SW 1271 (cell line): ENCODE data around the gene CFAP99.

Experiments used
- DNase-seq, 2 experiments: peaks; one replicate each; lab custom pipeline; 2025; lab: John Stamatoyannopoulos, UW

CFAP99 gene

DNA sequence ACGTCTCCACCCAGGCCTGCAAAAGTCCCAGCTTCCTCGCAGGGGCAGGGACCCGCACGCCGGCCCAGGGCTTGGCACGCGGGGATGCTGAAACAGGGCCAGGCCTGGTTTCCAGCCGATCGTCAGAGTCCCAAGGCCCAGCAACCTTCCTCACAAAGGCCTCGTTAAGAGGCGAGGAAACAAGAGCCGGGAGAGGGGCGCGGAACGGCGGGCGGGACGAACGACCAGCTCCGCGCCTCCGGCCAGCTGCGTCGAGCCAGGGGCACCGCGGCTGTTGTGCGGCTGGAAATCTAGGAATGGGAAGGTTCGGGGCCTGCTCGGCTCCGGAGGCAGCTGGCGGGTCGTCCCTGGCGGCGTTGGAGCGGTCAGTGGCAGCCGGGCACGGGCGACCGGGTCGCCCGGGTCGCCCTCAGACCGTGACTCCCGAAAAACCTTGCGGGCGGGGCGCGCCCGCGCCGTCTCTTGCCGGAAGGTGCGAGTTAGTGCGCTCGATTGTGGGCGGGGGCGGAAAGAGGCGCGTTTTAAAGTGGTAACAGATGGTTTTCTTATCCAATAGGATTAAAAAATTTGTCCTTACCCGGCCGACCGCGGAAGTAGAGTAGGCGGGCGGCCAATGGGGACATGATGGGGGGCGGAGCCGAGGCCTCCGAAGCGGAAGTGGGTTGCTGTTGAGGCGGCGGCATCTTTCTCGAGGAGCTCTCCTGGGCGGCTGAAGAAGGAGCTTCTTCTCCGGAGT is 49.9 kb downstream of the CFAP99 start, which contains the start of gene RNF4:
Gene RNF4, plus strand, starts transcription at position 651 of the 736 bp plus-strand sequence. CDS start 21,388 bp downstream, outside the sequence.
- DNase-seq, result peak; percentile 88 to 96

DNA sequence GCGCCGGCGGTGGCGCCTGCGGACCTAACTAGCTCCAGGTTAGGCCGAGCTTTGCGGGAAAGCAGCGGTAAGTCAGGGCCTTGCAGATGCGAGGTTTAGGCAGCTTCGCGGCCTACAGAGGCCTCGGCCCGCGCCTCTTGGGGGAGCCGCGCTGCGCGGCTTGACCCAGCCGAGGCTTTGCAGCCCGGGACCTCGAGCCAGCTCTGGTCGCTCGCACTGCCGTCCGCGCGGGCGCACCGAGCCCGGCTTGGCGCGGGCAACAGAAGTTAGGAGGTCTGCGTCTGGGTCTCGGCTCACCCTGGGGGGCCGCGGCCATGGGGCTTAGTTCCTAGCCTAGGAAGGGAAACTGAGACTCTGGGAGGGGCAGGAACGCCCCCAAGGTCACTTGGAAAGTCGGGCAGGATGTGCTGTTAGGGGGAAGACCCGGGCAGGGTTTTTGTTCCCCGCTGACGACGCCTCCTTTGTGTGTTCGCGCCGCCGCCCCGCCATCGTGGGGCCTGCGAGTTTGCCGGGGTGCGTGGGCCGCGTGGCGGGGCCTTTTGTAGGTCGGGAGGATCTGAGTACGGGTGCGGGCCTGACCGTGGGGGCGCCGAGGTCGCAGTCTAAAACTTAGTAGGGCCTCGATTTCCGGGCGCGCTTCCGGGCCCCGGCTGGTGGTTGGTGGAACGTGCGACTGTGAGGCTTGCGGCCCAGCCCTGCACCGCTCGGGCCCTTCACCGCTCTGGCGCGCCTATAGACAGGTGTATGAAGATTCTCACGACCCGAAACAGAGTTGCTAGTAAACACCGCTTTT is 50.6 kb downstream of the CFAP99 start:
- DNase-seq, result peak in 1 of 2 experiments; percentile 17

DNA sequence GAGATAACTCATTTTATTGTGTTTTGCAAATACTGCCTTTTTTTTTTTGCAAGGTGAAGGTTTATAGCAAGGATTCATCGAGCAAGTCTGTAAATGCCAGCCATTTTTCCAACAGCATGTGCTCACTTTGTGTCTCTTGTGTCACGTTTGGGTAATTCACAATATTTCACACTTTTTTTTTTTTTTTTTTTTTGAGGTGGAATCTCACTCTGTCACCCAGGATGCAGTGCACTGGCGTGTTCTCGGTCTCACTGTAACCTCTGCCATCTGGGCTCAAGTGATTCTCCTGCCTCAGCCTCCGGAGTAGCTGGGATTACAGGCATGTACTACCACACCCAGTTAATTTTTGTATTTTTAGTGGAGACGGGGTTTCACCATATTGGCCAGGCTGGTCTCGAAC is 52.0 kb downstream of the CFAP99 start:
- no peak for DNase-seq

DNA sequence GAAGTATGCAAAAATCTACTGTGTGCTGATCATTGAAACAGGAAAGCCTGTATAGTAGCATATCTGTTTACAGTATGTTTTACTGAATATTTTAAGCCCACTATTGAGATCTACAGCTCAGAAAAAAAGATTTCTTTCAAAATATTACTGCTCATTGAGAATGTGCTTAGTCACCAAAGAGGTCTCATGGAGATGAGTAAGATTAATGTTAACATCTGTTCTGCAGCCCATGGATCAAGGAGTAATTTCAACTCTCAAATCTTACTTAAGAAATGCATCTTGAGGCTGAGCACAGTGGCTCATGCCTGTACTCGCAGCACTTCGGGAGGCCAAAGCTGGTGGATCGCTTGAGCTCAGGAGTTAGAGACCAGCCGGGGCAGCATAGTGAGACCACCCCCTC is 53.4 kb downstream of the CFAP99 start:
- DNase-seq, result no peak

DNA sequence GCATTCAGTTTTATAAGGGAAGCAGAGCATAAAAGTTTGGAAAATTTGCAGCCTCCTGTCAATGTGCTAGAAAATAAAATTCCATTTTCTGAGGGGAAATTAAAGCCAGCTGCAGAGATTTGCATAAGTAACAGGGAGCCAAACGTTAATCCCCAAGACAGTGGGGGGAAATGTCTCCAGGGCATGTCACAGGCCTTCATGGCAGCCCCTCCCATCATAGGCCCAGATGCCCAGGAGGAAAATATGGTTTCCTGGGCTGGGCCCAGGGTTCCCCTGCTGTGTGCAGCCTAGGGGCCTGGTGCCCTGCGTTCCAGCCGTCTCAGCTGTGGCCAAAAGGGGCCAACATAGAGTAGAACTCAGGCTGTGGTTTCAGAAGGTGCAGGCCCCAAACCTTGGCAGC is 59.5 kb downstream of the CFAP99 start:
- no peak for DNase-seq

DNA sequence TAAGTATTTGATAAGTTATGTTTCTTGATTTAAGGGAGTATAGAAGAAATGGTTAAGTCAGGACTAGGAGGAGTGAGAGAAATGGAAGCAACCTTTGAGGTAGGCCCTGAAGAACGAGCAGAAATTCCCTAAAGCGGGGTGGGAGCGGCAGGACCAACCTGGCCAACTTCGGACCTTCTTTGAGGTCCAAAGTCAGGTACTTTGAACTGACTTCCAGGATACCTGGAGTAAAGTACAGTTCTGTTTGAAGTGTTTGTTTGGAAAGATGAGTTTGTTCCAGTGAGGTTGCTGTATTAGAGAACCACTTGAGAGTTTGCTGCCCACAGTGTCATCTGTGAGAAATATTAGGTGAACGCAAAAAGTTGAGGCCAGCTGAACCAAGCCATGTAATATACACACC is 61.9 kb downstream of the CFAP99 start:
- DNase-seq, result no peak

DNA sequence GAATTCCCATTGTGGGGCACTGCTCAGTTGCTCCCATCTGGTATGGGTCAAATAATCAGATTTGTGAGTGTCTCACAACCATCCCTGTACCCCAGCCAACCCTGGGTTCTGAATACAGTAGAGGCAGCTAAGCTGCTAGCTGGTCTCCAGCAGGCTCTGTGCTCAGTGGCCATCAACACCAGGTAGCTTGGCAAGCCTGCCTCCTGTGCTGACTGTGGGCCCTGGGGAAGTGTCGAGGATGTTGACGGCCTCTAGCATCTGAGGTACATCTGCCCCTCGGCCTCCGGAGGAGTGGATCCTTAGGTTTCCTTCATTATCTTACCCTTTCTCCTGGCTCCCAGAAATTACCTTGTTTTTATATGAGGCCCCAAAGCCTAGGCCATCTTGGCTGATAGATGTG is 63.4 kb downstream of the CFAP99 start:
- no peak for DNase-seq

DNA sequence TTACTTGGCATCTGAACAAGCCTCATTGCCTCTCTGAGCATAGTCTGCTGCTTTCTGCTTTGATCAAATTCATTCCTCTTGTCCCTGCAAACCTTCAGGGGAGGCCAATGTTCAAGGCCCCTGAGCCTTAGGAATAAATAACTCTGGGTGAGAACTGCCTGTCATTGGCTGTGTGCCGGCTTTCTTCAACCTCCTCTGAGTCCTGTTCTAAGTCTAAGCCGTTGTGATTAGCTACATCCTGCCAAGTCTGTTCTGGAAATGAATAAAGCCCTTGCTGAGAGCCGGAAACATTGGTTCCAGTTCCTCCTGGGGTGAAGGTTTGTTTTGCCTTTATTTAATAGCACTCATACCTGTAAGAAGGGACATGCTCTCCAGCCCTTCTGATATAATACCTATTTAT is 63.9 kb downstream of the CFAP99 start:
- no peak for DNase-seq

DNA sequence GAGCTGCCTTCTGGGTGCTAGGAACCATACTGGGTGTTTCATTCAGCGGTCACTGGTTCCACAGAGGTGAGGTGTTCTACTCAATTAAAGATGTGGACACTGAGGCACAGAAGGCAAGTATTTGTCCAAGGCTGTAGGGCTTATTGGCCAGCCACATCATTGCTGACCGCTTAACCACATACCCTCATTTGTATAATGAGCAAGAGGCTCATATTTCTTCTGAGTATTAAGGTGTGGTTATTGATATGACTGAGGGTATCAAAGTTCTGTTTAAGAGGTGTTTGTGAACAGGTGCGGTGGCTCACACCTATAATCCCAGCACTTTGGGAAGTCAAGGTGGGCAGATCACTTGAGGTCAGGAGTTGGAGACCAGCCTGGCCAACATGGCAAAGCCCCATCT is 64.5 kb downstream of the CFAP99 start:
- DNase-seq, result no peak

DNA sequence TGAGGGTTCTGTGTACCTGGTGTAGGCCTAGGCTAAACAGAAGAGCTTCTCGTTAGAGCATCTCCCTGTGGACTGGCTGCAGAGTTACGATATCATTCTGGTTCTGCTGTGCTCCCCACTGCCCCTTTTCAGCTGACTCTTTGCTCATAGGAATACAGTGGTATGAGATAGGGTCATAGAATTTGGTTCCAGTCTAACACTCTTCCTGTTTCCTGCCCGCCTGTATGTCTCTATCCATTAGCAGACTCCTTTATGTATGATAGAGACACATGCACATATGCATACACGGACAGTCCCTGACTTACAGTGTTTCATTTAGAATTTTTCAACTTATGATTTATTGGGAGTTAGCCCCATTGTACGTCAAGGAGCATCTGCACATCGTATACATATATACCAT is 65.4 kb downstream of the CFAP99 start:
- no peak for DNase-seq

DNA sequence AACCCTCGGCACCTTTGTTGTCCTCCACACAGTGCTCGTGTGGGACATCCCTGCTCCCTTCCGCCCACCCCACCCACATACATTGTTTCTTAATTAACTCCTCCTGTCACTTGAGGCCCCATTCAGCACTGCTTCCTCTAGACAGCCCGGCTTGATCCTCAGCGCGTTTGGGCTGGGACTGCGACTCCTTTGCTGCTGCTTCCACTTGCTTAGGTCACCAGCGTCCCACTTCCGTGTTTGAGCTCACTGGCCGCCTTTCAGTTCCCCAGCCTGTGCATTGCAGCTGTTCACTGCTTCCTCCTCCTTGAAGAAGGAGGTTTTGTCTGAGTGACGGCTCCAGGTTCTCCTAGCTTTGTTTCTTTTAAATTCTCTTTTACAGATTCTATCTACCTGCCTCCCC is 66.2 kb downstream of the CFAP99 start:
- DNase-seq, result no peak

DNA sequence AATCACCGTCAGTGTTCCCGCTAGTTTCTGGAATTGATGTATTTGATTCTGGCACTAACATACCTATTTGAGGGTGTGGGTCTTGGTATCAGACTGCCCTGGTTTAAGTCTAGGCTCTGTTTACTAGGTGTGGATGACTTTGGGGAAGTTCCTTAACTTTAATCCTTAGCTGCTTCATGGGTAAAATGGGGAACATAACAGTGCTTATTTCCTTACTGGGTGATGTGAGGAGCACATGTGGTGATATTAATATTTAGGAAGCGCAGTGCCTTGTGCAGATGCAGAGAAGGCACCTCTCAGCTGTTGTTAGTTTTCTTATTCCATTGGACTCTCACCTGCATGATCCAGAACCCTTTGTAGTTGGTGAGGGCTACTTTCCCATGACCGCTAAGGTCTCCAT is 67.2 kb downstream of the CFAP99 start:
- no peak for DNase-seq

DNA sequence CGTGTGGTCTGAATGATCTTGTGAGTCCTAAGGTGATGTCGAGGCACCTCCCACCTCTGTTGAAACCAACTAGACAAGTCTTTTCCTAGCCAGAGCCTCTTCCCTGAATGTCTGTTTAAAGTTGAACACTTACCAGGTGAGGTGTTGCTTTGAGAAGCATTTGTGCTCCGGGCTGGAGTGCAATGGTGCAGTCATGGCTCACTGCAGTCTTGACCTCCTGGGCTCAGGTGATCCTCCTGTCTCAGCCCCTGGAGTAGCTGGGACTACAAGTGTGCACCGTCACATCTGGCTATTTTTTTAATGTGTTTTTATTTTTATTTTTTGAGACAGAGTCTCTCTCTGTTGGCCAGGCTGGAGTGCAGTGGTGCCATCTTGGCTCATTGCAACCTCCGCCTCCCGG is 68.2 kb downstream of the CFAP99 start:
- no peak for DNase-seq

DNA sequence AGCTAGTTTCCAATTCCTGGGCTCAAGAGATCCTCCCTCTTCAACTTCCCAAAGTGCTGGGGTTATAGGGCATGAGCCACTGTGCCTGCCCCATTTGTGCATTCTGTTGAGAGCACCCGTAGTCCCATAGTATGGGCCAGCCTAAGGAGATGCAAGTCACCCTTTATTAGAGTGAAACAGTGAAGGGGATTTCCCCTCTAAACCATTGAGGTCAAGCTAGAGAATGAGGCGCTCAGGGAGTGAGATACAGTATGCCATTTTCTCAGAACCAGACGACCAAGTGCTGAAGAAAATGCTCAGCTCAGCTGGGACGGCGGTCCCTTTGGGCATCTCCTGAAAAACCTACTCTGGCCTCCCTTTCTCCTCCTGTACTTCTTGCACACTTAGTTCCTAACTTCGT is 68.9 kb downstream of the CFAP99 start:
- no peak for DNase-seq

DNA sequence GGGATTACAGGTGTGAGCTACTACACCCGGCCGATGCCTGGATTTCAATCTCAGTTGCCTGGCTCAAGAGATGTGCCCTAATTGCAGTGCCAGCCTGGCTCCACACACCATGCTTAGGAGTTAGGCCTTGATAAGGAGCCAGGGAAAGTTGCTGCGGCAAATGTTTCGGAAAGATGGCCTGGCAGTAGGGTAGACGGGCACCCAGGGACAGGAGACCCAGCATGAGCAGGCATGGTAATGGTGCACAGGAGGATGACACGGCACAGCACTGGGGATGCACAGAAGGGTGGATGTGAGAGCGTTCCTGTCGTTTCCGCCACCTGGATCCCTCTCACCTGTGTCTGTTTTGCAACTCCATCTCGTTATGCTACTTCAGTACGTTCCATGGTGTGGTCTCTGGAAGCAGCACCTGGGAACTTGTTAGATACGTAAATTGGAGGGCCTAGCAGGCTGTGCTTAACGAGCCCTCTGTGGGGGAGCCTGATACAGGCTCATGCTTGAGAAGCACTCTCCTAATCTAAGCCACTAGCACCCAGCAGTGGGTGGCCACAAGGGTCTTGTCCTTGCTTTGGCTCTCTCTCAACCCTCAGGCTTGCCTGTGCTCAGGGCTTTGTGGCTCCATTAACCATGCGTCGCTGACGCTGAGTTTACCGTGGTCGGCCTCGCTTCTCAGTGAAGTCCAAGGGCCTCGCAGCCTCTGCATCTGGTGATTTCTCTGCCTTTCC is 70.5 kb downstream of the CFAP99 start:
- DNase-seq, result no peak

DNA sequence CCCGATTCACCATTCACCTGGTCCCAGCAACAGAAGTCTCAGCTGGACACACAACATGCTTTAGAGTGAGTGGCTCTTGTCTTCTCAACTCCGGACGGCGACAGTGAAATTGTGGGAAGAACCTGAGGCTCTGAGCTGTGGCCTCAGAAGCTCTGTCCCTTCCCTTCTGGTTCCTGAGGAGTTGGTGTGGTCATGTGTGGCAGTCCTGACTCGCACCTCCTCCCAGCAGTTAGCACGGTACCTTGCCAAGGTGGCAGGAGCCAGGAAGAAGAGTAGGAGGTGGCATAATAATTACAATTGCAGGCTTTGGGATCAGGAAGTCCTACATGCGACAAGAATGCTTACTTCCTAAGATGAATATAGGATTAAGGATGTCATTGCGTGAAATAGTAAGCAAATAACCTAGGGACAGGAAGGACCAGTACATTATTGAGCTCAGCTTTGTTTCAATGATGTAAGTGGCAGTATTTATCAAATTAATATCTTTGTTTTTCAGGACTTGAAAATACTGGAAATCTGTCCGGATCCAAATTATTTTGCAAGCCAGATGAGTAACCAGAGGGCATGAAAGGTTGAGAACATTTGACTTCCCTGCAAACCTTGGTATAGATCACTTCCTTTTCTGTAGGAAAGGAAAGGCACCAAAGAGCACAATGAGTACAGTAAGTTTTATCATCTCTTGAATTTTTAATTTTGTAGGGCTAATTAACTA is 71.2 kb downstream of the CFAP99 start:
- DNase-seq, result no peak

DNA sequence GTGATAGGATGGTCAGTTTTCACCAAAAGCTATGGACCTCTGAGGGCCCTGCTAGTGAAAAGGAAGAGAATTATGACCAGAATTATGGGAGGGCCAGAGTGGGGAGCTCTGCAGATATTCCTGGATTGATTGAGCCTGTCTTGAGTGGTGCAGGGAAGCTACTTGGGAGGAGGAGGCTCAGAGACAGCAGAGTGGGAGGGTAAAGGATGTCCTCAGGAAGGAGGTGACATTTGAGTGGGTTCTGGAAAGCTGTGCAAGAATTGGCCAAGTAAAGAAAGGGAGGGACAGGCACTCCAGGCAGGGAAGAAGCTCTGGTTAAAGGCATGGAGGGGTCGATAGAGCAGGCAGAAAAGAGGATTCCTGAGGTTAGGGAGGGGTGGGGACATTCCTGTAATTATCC is 74.2 kb downstream of the CFAP99 start:
- no peak for DNase-seq

DNA sequence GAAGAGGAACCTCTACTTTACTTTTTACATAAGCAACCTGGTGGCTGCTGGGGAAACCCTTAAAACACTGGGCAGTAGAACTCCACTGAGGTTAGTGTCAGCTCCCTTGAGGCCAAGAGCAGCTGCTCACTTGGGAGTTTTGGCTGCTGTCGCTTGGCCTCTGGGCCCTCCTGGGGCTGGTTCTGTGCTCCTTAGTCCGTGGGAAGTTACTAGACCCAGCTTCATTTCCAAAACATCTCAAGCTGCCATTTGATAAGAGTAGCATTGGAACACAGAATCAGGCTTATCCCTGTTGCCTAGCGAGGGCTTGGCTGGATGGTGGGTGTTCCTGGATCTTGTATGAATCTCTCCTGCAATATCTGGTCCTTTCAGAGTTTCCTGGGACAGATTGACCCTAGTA is 76.2 kb downstream of the CFAP99 start:
- DNase-seq, result no peak

DNA sequence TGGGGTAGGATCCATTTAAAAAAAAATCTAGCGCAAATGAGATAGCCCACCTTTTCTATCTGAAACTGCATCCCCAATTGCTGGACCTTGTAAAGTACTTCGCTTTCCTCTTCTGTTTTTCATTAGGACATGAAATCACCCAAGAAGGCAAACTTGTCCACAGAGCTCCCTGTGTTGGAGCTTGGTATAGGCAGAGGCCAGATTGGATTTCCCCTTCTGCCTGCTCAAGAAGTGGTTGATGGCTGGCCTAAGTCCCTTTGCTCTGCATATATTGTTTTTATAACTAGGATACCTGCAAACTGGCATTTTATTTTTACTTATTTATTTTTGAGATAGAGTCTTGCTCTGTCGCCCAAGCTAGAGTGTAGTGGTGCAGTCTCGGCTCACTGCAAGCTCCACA is 78.6 kb downstream of the CFAP99 start:
- no peak for DNase-seq

DNA sequence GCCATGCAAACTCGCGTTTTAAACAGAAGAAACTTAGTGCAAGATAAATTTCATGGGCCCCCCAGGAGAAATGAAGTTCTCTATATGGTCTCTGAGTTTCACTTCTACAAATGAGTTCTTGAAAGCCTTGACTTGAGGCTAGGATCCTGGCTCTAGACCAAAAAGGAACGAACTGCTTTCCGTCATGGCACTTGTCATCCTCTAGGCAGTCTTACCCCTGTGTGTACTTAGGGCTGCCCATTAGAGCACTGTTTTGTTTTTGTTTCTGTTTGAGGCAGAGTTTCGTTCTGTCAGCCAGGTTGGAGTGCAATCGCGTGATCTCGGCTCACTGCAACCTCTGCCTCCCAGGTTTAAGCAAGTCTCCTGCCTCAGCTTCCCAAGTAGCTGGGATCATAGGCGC is 79.2 kb downstream of the CFAP99 start:
- DNase-seq, result no peak

DNA sequence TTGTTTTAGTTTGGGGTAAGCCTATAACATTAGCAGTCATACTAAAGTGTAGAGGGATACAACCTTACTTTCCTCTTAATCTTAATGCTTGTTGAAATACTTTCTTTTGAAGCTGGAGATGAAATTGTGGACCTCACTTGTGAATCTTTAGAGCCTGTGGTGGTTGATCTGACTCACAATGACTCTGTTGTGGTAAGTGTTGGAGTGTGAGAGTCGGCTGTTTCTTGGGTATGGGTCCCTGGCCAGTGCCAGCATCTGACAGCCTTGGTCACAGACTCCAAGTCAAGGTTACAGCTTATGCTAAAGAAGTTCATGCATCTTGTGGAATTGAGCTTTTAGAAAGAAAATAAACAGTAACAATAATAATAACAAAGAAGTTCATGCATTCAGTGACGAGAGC is 81.8 kb downstream of the CFAP99 start:
- DNase-seq, result no peak

DNA sequence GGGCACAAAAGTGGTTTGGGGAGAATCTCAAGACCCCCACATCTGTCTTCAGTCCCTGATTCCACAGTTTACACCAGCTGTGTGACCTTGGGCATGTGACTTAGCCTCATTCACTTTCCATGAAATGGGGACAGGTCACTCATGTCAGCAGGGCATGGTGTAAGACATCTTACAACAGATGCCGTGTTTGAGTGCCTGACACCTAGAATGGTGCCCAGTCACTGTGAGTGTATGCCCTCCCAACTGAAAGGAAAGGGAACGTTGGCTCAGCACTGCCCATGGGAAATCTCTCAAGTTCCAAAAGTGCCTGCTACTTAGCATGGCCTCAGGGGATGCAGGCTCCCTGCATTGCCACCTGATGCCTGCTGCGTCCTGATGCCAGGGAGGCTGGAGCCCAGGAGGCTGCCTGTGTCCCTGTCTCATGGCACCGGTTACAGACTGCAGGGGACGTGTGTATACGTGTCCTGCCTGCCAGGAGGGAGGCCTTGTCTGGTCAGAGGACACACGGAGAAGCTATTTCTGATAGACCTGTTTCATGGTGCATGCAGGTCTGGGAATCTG is 82.4 kb downstream of the CFAP99 start:
- no peak for DNase-seq
